ENCODE measurements around the gene ZBED2.

DNA sequence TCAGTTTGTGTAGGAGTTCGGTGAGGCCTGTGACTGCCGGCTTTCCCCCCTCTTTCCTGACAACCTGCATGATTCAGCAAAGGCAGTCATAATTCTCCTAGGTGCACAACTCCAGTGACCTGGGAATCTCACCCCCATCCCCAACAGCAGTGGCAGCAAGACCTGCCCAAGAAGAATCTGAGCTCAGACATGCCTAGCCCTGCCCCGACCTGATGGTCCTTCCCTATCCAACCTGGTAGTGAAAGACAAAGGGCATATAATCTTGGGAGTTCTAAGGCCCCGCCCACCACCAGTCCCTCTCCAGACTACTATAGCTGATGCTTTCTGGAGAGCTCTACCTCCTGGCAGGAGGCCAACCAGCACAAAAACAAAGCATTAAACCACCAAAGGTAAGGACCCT, 44.2 kb upstream of the ZBED2 start:
- TF ChIP-seq, protein P1, sequence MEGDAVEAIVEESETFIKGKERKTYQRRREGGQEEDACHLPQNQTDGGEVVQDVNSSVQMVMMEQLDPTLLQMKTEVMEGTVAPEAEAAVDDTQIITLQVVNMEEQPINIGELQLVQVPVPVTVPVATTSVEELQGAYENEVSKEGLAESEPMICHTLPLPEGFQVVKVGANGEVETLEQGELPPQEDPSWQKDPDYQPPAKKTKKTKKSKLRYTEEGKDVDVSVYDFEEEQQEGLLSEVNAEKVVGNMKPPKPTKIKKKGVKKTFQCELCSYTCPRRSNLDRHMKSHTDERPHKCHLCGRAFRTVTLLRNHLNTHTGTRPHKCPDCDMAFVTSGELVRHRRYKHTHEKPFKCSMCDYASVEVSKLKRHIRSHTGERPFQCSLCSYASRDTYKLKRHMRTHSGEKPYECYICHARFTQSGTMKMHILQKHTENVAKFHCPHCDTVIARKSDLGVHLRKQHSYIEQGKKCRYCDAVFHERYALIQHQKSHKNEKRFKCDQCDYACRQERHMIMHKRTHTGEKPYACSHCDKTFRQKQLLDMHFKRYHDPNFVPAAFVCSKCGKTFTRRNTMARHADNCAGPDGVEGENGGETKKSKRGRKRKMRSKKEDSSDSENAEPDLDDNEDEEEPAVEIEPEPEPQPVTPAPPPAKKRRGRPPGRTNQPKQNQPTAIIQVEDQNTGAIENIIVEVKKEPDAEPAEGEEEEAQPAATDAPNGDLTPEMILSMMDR (IDR thresholded peaks at IDR 0.05): no peak
- no peak for TF ChIP-seq POLR2A (IDR thresholded peaks at IDR 0.05)
